ENCODE data around the gene CCDC88A.

CCDC88A gene

GRCh38 chr2:55355451-55355850 is 64.2 kb downstream of the CCDC88A start:
- DNase-seq (ENCODE audit: low read depth), result no peak
- H3K4me3 ChIP-seq (ENCODE audit: low read depth, low read length), result no peak overlapping the region
- TF ChIP-seq POLR2A (IDR thresholded peaks at IDR 0.05; ENCODE audit: extremely low read depth, insufficient read length) (no peak), CTCF (IDR thresholded peaks at IDR 0.05; ENCODE audit: low read depth, low read length) (no peak), MYC (IDR thresholded peaks at IDR 0.05; ENCODE audit: low read depth, low read length) (no peak), MAX (IDR thresholded peaks at IDR 0.05; ENCODE audit: low read depth, low read length) (no peak)

- H3K4me3 ChIP-seq (ENCODE audit: low read depth, low read length), result no peak overlapping the region
- DNase-seq (ENCODE audit: low read depth), result no peak
- TF ChIP-seq MYC (IDR thresholded peaks at IDR 0.05; ENCODE audit: low read depth, low read length) (no peak), POLR2A (IDR thresholded peaks at IDR 0.05; ENCODE audit: extremely low read depth, insufficient read length) (no peak), MAX (IDR thresholded peaks at IDR 0.05; ENCODE audit: low read depth, low read length) (no peak), CTCF (IDR thresholded peaks at IDR 0.05; ENCODE audit: low read depth, low read length) (no peak)
Measured at GRCh38 chr2:55351672-55352071, 68.0 kb downstream of the CCDC88A start.

- no peak for DNase-seq (ENCODE audit: low read depth)
- no peak for TF ChIP-seq MAX (IDR thresholded peaks at IDR 0.05; ENCODE audit: low read depth, low read length)
- no peak overlapping the region for H3K4me3 ChIP-seq (ENCODE audit: low read depth, low read length)
Measured at GRCh38 chr2:55345064-55345463, 74.6 kb downstream of the CCDC88A start.

- TF ChIP-seq MYC (IDR thresholded peaks at IDR 0.05; ENCODE audit: low read depth, low read length), result no peak
- TF ChIP-seq MAX (IDR thresholded peaks at IDR 0.05; ENCODE audit: low read depth, low read length), result no peak
- TF ChIP-seq POLR2A (IDR thresholded peaks at IDR 0.05; ENCODE audit: extremely low read depth, insufficient read length), result no peak
- TF ChIP-seq CTCF (IDR thresholded peaks at IDR 0.05; ENCODE audit: low read depth, low read length), result no peak
- no peak for DNase-seq (ENCODE audit: low read depth)
- no peak overlapping the region for H3K4me3 ChIP-seq (ENCODE audit: low read depth, low read length)
Measured at GRCh38 chr2:55338268-55338667, 81.4 kb downstream of the CCDC88A start.

GRCh38 chr2:55334728-55335127 is 84.9 kb downstream of the CCDC88A start:
- TF ChIP-seq MYC (IDR thresholded peaks at IDR 0.05; ENCODE audit: low read depth, low read length), result no peak
- TF ChIP-seq POLR2A (IDR thresholded peaks at IDR 0.05; ENCODE audit: extremely low read depth, insufficient read length), result no peak
- no peak for TF ChIP-seq CTCF (IDR thresholded peaks at IDR 0.05; ENCODE audit: low read depth, low read length)
- TF ChIP-seq MAX (IDR thresholded peaks at IDR 0.05; ENCODE audit: low read depth, low read length), result no peak
- no peak for DNase-seq (ENCODE audit: low read depth)
- H3K4me3 ChIP-seq (ENCODE audit: low read depth, low read length), result no peak overlapping the region

- H3K4me3 ChIP-seq (ENCODE audit: low read depth, low read length), result no peak overlapping the region
- no peak for TF ChIP-seq MYC (IDR thresholded peaks at IDR 0.05; ENCODE audit: low read depth, low read length)
- TF ChIP-seq CTCF (IDR thresholded peaks at IDR 0.05; ENCODE audit: low read depth, low read length), result no peak
- no peak for TF ChIP-seq POLR2A (IDR thresholded peaks at IDR 0.05; ENCODE audit: extremely low read depth, insufficient read length)
- TF ChIP-seq MAX (IDR thresholded peaks at IDR 0.05; ENCODE audit: low read depth, low read length), result no peak
- DNase-seq (ENCODE audit: low read depth), result no peak
Measured at GRCh38 chr2:55330541-55331297, 88.9 kb downstream of the CCDC88A start.
